ENCODE data around the gene KRT79.

Gene KRT79

DNA sequence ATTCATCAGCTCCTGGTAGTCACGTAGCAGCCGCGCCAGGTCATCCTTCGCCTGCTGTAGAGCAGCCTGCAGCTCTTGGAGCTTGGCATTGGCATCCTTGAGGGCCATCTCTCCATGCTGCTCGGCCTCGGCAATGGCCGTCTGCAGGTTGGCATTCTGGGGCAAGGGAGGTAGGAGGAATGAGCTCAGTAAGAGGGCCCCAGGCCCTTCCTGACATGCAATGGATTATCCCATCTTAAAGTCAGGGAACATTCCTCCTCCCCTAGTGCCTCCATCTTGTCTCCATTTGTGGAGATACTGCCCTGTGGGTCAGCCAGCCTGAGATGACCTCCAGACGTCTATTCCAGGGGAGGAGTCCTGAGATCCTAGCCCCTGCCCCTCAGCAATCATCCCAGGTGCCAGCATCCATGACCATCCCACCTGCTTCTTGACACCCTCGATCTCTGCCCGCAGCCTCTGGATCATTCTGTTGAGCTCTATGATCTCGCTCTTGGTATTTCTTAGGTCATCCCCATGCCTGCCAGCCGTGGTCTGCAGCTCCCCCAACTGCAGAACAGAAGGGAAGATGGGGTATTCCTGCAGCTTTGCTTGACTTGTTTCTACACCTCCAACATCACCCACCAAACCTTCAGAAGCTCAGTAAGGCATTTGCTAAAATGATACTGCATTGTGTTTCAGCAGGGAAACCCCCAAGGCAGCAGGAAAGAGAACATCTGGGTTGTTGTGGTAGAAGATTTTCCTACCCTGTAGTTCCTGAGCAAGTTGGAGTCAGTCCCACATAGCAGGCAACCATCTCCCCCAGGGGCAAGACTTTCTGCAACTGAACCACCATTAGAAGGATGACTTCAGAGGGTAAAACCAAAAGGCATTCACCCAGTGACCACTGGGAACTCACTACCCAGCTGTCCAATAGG lies 42.6 kb downstream of the KRT79 start:
- DNase-seq (ENCODE audit: low spot score): no peak

DNA sequence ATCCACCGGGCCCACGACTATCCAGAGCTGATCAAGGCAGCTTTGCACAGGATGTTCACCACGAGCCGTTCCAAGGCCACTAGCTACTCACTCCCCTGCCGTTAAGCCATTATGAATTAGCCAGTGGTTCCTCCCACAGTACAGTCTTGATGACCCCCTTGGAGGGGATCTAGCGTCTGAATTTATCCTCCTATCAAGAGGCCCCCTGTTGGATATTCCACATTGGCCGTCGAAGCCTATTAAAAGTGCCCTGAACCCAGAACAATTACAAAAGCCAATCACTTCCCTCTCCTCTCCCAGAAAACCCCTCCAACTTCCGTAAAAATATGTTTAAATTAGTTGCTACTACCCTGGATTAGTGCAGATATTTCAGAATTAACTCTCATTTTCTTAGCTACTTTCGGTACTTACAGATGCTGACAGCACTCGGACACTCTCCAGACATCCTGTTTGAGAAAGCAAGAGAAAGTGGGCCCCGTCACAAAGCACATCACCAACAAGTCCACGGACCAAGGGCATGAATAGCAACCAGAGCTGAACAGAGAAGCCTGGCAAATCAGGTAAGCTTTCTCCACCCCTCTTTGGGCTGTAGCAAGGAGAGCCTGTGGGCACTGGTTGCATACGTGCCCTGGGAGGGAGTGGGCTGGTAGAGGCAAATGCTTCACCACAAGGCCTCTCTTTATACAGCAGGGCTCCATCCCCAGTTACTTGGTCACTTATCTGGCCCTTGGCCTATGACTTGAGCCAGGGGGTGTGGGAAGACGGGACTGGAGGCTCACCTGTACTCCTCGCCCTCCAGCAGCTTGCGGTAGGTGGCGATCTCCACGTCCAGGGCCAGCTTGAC lies 43.5 kb downstream of the KRT79 start:
- no peak for DNase-seq (ENCODE audit: low spot score)

GRCh38 chr12:52789637-52790426 lies 44.3 kb downstream of the KRT79 start:
- peak; percentile 79 for DNase-seq (ENCODE audit: low spot score)

- DNase-seq (ENCODE audit: low spot score): no peak
Observed at GRCh38 chr12:52788876-52789636, 45.1 kb downstream of the KRT79 start.

GRCh38 chr12:52788192-52788875 lies 45.8 kb downstream of the KRT79 start:
- DNase-seq (ENCODE audit: low spot score): no peak

GRCh38 chr12:52787324-52788191 lies 46.6 kb downstream of the KRT79 start:
- no peak for DNase-seq (ENCODE audit: low spot score)

DNA sequence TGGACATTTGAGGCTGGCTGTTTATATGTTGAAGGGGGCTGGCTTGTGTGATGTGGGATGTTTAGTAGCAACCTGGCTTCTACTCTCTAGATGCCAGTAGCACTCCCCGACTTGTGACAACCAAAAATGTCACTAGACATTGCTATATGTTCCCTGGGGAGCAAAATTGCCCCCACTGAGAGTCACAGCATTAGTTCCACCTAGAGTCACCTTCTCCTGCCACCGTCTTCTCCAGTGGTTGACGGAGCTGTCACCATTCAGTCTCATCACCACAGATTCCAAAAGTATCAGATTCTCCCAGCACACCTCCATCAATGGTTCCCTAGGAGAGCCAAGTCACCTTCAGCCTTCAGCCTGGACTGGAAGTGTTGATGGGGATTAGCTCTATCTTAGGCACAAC lies 49.2 kb downstream of the KRT79 start:
- DNase-seq (ENCODE audit: low spot score): no peak

DNA sequence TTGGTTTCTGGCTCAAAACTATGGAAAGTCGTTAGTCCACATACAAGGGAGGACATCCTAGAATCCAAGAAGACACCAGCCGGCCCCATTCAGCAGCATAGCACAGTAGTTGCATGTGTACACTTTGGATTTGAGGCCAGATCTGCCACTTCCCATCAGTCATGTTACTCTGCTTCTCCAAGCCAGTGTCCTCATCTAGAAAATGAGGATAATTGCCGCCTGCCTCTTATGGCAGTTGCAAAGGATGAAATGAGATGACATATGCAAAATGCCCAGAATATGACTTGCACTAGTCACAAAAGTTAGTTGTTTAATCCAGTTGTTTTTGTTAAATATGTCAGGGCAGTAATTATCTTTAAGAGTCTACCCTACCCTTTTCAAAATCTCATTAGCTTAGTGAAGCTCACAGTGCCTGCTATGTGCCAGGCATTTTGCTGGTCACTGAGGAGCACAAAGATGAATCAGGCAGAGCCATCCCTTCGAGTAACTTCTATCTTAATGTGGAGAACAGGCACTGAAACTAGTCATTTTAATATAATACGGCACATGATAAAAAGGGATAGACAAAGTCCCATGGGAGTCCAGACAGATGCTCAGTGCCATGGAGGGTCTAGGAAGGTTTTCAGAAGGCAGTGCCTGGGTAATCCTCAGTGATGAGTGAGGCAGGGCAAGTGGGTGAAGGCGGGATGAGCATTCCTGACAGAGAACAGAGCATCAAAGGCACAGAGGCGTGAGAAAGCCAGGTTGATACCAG lies 50.4 kb downstream of the KRT79 start:
- DNase-seq (ENCODE audit: low spot score): no peak

DNA sequence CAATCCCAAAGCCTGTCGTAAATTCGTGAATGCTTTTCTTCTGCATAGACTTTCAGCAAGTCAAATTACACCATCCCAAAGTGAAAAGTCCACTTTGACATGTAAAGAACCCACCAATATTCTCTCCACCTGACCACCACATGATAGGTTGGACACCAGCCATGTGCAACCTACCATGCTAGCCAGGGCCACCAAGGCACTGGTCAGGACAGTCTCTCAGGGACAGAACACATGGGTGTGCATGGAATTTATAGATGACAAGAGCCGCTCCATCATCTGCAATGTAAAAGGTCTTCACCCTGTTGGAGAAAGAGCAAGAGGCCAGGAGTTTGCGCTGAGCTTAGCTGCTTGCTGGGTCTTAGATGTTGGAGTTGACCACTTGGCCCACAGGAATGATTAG lies 51.6 kb downstream of the KRT79 start:
- no peak for DNase-seq (ENCODE audit: low spot score)

GRCh38 chr12:52781399-52782082 lies 52.6 kb downstream of the KRT79 start:
- DNase-seq (ENCODE audit: low spot score): no peak

DNA sequence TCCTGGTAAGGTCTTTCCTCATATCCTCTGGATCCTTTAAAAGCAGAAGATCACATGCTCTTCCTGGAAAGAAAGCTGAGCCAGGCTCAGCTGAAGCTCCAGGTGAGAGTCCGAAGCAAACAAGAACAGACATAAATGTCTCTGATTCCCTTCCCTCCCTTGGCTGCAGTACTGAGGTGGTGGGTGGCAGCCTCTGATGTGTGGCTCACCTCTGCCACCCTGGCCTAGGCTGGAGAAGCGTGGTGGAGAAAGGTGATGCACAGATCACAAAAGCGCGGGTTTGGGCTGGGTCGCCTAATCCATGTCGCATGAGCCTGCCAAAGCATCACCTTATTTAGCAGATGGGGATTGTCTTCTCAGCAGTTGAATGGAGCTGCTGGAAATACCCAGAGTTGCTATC lies 54.2 kb downstream of the KRT79 start:
- DNase-seq (ENCODE audit: low spot score): no peak

- no peak for DNase-seq (ENCODE audit: low spot score)
Observed at GRCh38 chr12:52778833-52779232, 55.3 kb downstream of the KRT79 start.

- no peak for DNase-seq (ENCODE audit: low spot score)
Observed at GRCh38 chr12:52777566-52777965, 56.5 kb downstream of the KRT79 start.

GRCh38 chr12:52776913-52777395 lies 57.2 kb downstream of the KRT79 start, which contains the start of gene KRT76:
Gene KRT76, minus strand, starts transcription at chr12:52777345. Its CDS starts 54 bp downstream, at chr12:52777291.
- no peak for DNase-seq (ENCODE audit: low spot score)

- DNase-seq (ENCODE audit: low spot score): no peak
Observed at GRCh38 chr12:52776435-52776834, 57.7 kb downstream of the KRT79 start.

DNA sequence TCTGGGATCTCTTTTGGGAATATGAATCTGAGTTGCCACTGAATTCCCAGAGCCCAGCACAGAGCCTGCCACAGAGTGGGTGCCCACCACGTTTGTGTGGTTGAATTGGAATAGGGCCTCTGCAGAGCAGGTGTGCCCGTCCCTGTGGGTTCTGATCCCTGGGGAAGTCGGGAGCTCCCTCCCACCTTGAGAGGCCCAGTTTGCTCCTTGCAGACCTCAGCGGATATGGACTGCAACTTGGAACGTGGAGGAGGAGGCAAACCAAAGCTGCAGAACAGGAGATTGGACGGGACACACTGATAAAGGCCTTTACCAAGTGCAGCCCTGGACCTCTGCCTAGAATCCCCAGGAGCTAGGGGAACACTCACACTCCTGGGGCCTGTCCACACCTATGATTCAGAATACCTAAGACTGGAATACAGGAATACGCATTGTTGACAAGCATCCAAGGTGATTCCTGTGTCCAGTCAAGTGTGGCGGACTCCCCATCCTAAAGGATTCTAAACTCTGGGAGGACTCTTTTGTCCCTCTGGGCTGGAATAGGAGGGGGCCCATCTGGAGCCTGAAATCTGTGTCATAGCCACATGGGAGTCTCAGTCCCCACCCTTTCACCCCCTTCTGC lies 59.4 kb downstream of the KRT79 start:
- peak; percentile 58 for DNase-seq (ENCODE audit: low spot score)

DNA sequence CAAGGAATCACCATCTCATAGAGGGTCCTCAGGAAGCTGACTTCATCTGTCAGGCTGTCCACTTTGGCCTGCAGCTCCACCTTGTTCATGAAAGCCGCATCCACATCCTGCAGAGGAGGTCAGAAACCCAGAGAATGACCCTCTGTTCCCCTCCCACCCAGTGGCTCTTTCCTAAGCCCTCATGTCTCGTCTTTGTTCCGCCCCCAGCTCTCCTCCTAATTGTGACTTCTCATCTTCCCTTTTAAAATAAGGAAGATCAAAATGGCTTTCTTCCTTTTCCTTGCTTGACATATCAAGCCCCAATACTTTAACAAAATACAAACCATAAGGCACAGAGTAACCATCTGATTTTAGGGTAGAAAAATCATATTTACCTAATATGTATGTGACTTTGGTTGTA lies 61.3 kb downstream of the KRT79 start:
- DNase-seq (ENCODE audit: low spot score): no peak

- DNase-seq (ENCODE audit: low spot score): no peak
Observed at GRCh38 chr12:52772188-52772587, 61.9 kb downstream of the KRT79 start.

Data from iPS-NIHi11 (cell line).